Thoracic aorta (tissue), 2 donors: ENCODE data around the gene BRD4. TPM values are rescaled to one million over a fixed set of nuclear protein-coding genes. Genes with fewer than 3 reads are reported as not detected.

Source experiments
- ATAC-seq: fragments of 150-250 bp; one replicate; pipeline ENCODE4 v1.8.0; 2017; ENCODE audit warnings: low read depth; ENCODE audit not compliant: insufficient number of reproducible peaks, low FRiP score
- DNase-seq: peaks from one replicate; pipeline ENCODE4 v3.0.0-alpha.2; 2020; ENCODE audit warnings: low spot score
- H3K27ac ChIP-seq, 2 donors: fragments of 200-600 bp; sonication (generic); 1 replicate in 1 of 2; 2 replicates in 1 of 2; pipeline ENCODE4 v1.5.1; 2016; ENCODE audit warnings: mild to moderate bottlenecking in 2 of 2, moderate library complexity in 2 of 2
- H3K27me3 ChIP-seq: fragments of 200-600 bp; sonication (generic); replicated peaks from 2 replicates; pipeline ENCODE4 v1.6.0; 2016; ENCODE audit warnings: mild to moderate bottlenecking; ENCODE audit not compliant: insufficient read depth
- H3K36me3 ChIP-seq: fragments of 200-600 bp; sonication (generic); one replicate; pipeline ENCODE4 v1.5.1; 2016
- H3K4me1 ChIP-seq, 2 donors: fragments of 200-600 bp; sonication (generic); 1 replicate in 1 of 2; 2 replicates in 1 of 2; pipeline versions ENCODE4 v1.5.1 to v1.6.0; 2016; ENCODE audit warnings: low read depth in 2 of 2, mild to moderate bottlenecking in 1 of 2; ENCODE audit not compliant: control insufficient read depth in 1 of 2
- H3K4me3 ChIP-seq: fragments of 200-600 bp; sonication (generic); 2 replicates; pipeline ENCODE4 v1.5.1; 2016; ENCODE audit warnings: mild to moderate bottlenecking
- H3K9me3 ChIP-seq: fragments of 200-600 bp; sonication (generic); 2 replicates; pipeline ENCODE4 v1.5.1; 2016
- CTCF ChIP-seq: fragments of 200-600 bp; sonication (generic); IDR thresholded peaks from one replicate; pipeline ENCODE4 v1.5.1; 2019; ENCODE audit warnings: antibody characterized with exemption
- total RNA-seq, 2 donors: library from RNA; depleted of rRNA; stranded (reverse); fragments of >200 nt; gene quantifications; one replicate each; pipeline versions ENCODE4 v1.1.0 to v1.2.3, GENCODE V29; 2016

BRD4 gene
- total RNA-seq, 2 donors from 2014 or later, result 49.0 to 70.9 TPM

GRCh38 chr19:15212711-15213110 is 119.6 kb downstream of the BRD4 start:
- Histone ChIP-seq H3K27ac (peak overlapping the region; percentile 62), H3K27me3 (no peaks in the 10 kb centered on the region), H3K9me3 (no peaks in the 10 kb centered on the region), H3K4me1 (peaks cover 17 to 58% of the 10 kb centered on the region in 2 donors), H3K4me3 (no peak overlapping the region), H3K36me3 (no peaks in the 10 kb centered on the region)
- TF ChIP-seq CTCF, result no peak
- ATAC-seq (no peak), DNase-seq (no peak)

GRCh38 chr19:15210323-15210781 is 122.0 kb downstream of the BRD4 start:
- TF ChIP-seq CTCF, result no peak
- Histone ChIP-seq H3K9me3 (no peaks in the 10 kb centered on the region), H3K4me1 (peaks cover 17 to 55% of the 10 kb centered on the region in 2 donors), H3K27me3 (no peaks in the 10 kb centered on the region), H3K4me3 (no peak overlapping the region), H3K27ac (peak overlapping the region; percentile 79 to 84), H3K36me3 (no peaks in the 10 kb centered on the region)
- DNase-seq (peak; percentile 85), ATAC-seq (peak; percentile 27)

GRCh38 chr19:15201374-15202023 is 130.8 kb downstream of the BRD4 start:
- H3K36me3 ChIP-seq, result peaks cover 4% of the 10 kb centered on the region
- peak overlapping the region in 1 of 2 donors; percentile 53 for H3K27ac ChIP-seq
- ATAC-seq (no peak), DNase-seq (no peak)
- H3K27me3 ChIP-seq, result no peaks in the 10 kb centered on the region
- TF ChIP-seq CTCF, result no peak
- H3K4me1 ChIP-seq, result peaks cover 9 to 31% of the 10 kb centered on the region in 2 donors
- peak overlapping the region; percentile 90 for H3K4me3 ChIP-seq
- no peaks in the 10 kb centered on the region for H3K9me3 ChIP-seq

- Histone ChIP-seq H3K27ac (peak within 1 kb of the TSS; percentile 90 to 94), H3K27me3 (no peaks in the 10 kb centered on the region), H3K9me3 (no peaks in the 10 kb centered on the region), H3K4me3 (peak within 1 kb of the TSS; percentile 90), H3K4me1 (peaks cover 14 to 39% of the 10 kb centered on the region in 2 donors), H3K36me3 (peaks cover 6% of the 10 kb centered on the region)
- DNase-seq (no peak), ATAC-seq (no peak)
- TF ChIP-seq CTCF, result no peak
These were observed 131.6 kb downstream of the BRD4 start, which contains the start of gene NOTCH3 for GRCh38 chr19:15200553-15201364. TSS of gene NOTCH3 (minus strand) at chr19:15200995. CDS start at chr19:15200905, 90 bp downstream.
